ENCODE results near the gene ZNF423.

ZNF423 gene

GRCh38 chr16:49747654-49748053 lies 108.3 kb downstream of the ZNF423 start:
- no peak for DNase-seq

- DNase-seq, result no peak
Observed at GRCh38 chr16:49746545-49746944, 109.4 kb downstream of the ZNF423 start.

- DNase-seq, result no peak
Observed at GRCh38 chr16:49745311-49745747, 110.6 kb downstream of the ZNF423 start.

GRCh38 chr16:49744244-49745220 lies 111.4 kb downstream of the ZNF423 start:
- no peak for DNase-seq

DNA sequence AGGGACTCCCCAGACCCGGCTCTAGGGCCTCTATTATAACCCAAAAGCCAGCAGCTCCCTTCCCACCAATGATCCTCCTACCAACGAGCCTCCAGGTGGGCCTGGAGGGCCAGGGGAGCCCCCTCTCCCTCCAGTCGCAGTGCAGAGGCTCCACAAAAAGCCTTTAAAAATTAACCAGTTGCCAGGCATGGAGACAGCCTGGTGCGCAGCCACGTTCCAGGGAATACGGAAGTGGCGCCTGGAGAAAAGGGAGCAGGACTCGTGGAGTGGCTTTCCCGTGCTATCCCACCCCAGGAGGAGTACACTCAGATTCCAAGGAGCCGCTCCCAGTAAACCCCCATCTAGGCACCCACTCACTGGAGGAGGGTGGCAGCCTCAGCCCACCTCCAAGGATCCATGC lies 112.3 kb downstream of the ZNF423 start:
- no peak for DNase-seq

GRCh38 chr16:49743203-49743464 lies 112.8 kb downstream of the ZNF423 start:
- no peak for DNase-seq

DNA sequence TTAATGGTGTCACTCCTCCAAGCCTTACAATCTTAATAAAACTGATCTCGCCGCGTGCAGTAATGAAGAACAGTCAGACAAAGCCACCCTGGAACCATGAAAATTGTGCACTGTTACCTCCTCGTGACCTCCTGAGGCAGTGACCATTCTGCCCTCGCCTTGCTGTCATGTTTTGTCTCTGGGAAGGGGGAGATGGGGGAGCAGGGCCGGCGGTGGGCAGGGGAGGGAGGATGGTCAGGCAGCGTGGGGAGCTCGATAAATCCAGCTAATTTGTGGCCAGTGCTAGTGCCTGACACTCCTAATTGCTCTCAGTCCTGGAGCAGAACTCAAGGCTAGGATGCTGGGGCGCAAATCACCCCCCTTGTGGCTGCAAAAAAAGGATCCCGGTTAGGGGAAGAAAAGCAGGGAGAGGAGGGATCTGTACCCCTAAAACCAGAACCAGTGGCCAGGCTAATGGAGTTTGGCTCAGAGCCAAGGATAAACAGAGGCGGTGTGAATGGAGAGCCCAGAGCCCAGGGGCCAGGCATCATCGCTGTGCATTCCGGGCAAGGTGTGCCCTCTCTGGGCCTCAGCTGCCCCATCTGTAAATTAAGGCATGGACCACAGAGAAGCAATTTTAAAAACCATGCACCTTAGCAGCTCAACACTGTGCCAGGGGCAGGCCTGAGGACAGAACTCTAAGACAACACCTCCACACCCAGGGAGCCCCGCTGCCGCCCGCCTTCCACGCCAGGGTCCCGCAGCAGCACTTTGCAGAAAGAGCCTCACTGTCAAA lies 113.3 kb downstream of the ZNF423 start:
- no peak for DNase-seq

DNA sequence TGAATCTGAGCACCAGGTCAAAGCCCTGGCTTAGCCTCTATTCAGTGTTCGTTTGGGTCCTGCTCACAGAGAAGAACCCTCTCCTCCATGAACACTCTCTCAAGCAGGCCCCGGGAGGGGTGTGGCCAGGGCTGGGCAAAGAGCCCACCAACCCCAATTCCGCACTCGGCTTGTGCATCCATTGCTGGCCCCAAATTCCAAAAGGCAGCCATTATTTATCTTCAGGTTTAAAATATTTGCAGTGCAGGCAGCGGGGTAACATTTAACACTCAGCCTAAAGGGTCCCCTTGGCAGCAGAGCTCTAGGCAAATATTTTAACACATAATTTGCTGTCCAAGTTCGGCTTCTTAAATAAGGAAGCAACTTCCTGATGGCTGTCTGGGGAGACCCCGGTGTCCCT lies 115.7 kb downstream of the ZNF423 start:
- DNase-seq, result no peak

DNA sequence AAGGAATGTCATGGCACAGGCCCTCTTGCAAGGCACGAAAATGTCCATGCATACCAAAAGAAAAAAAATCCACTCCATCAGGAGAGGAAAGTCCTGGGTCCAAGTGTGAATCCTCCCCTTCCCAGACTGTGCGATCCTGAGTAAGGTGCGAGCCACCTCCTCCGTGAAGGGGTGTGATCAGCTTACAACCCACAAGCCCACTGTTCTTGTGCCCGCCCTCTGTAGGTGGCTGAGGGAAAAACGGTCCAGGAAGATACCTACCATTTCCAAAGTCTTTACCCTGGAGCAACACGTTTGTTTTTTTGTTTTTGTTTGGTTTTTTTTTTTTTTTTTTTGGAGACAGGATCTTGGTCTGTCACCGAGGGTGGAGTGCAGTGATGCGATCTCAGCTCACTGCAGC lies 116.5 kb downstream of the ZNF423 start:
- DNase-seq, result no peak

GRCh38 chr16:49738832-49739231 lies 117.1 kb downstream of the ZNF423 start:
- no peak for DNase-seq

DNA sequence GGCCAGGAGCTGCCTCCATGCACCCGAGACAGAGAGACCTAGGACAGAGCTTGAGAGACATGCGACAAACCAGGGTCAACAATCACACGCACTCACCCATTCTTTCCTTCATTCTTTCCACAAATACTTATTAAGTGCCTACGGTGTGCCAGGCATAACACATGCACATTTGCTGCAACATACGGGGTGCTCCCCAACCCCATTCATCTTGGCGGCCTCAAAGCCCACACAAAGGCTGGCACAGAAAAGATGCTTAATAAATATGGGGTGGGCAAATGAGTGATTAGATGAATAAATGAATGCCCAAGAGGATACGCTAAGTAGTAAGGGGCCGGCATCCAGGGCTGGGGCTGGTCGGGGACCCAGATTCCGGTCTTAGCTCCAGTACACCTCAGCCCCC lies 117.9 kb downstream of the ZNF423 start:
- DNase-seq, result no peak

- DNase-seq, result no peak
Observed at GRCh38 chr16:49737541-49737940, 118.4 kb downstream of the ZNF423 start.

- DNase-seq, result no peak
Observed at GRCh38 chr16:49734331-49734730, 121.6 kb downstream of the ZNF423 start.

DNA sequence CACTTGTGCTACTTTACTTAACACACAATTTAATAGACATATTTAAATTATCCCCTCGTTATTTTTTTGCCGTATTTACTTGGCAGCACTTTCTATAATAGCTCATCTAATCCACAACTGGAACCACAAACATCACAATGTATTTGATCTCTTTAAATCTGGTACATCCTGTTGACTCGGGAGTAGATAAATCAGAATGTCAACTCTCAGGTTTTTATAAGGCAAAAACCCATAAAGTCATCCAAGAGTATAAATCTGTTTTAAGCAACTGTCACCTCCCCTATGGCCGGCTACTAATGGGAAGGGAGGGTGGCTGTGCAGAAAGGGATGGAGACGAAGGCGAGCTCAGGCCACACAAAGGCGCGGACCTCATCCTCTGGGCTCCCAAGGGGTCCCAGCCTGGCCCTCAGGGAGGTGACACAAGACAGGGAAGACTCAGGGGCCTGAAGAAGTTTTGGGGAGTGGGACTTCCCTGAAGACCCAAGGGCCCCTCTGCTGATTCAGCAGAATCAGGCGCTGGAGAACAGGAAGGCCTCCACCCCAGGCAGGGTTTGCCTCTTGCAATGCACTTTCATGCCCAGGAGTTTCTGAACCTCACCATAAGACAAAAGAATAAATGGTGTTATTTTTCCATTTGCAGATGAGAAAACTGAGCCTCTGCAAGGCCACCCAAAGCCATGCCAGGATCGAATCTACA lies 122.5 kb downstream of the ZNF423 start:
- DNase-seq, result no peak

- DNase-seq, result no peak
Observed at GRCh38 chr16:49731911-49732310, 124.0 kb downstream of the ZNF423 start.

- DNase-seq, result no peak
Observed at GRCh38 chr16:49730772-49731171, 125.1 kb downstream of the ZNF423 start.

DNA sequence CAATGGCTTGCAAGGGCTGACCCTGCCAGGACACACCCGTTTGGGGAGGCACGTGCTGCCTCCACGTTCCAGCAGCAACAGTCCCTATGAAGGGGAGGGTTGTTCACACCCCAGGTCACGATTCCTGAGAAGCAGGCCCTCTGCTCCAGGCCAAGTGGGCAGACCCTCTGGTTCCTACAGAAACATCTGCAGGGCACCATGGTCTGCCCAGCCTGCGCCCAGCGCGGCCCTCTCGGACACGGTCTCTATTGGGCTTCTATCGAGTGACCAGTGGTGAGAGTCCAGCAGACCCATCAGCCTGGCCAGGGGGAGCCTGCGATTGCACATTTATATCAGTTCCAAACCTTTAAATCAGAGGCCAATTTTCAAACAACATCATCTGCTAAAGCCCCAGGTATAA lies 128.3 kb downstream of the ZNF423 start:
- no peak for DNase-seq

DNA sequence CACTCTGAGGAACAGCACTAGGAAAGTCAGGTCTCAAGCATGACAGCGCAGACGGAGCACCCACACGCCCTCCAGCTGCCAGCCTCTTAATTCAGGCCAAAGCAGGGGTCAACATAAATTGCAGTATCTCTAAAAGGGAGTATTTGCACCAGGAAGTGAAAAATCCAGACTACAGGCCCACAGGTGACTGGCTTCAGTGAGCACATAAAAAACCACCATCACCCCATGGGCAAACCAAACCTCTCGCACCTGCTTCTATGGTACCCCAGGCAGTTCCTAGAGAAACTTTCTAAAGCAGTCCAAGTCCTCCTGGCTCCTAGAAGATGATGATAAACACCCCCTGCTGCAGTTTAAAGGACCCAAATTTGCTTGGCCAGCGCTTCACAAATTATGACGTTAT lies 129.8 kb downstream of the ZNF423 start:
- DNase-seq, result no peak

DNA sequence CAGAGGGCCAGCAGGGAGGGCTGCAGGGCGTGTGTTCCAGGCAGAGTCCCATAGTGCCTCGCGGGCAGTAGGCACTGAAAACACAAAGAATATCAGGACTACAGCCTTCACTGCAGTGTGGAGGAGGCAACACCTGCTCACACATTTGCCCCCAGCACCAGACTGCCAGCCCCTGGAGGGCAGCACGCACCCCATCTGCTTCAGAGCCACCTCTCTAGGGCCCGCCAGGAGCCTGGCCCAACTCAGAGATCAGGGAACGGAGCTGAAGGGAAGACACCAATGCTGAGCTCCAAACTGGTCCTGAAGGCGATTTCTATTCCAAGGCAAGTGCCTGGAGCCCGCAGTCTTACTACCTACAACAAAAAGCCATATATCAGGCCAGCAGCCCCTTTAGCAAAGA lies 130.3 kb downstream of the ZNF423 start:
- DNase-seq, result no peak

- no peak for DNase-seq
Observed at GRCh38 chr16:49724774-49725173, 131.1 kb downstream of the ZNF423 start.

DNA sequence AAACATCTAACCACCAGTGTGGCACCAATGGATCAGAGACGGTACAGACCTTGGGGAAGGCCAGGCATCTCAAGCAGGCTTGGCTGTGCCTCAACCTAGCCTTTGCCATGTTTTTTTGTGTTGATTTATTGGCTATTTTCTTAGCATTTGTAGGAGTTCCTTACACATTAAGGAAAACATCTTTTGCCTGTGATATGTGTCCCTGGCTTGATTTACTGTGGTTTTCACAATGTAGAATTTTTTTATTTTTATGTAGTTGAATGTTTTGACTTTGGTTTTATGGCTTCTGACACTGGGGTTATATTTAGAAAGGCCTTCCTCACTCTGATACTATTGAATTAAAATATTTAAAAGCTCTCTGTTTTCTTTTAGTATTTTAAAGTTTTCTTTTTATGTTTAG lies 132.6 kb downstream of the ZNF423 start:
- no peak for DNase-seq

GRCh38 chr16:49720225-49720624 lies 135.7 kb downstream of the ZNF423 start:
- no peak for DNase-seq

DNA sequence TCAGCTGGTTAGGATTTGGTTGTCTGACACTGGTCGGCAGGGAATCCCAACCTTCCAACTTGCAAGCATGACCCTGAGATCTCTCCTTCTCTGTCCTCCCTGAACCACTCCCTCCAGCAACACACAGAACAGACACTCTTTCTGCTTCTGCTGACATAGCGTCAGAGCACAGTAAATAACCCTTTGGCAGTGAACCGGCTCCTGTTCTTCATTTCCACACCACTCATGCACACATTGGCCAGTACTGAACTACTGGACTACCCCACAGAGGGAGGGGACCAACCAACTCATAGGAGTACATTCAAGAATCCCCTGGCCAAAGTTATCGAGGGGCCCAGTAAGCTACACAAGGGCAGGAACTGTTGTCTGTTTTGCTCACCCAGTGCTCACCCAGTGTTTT lies 138.2 kb downstream of the ZNF423 start:
- DNase-seq, result no peak

Data from activated naive CD4-positive, alpha-beta T cell (primary cell).